K562 (cell line): ENCODE measurements around the gene JPH3. TPM values are rescaled to one million over a fixed set of nuclear protein-coding genes. Genes with fewer than 3 reads are reported as not detected.

Experiments
- CSDE1 ChIP-seq, 2 experiments: fragments of 450-650 bp; IDR thresholded peaks; 2 replicates each; pipeline ENCODE4 v1.6.1; 2016; ENCODE audit warnings: mild to moderate bottlenecking in 1 of 2
- HLTF ChIP-seq: fragments of 450-650 bp; IDR thresholded peaks from 2 replicates; pipeline ENCODE4 v1.6.1; 2016
- HNRNPK ChIP-seq: fragments of 200-400 bp; formaldehyde crosslinking; IDR thresholded peaks from one replicate; pipeline ENCODE4 v1.6.1; 2018; ENCODE audit warnings: mild to moderate bottlenecking, low read depth, low read length; ENCODE audit not compliant: poor library complexity, severe bottlenecking
- LCOR ChIP-seq: sonication (generic); formaldehyde crosslinking; IDR thresholded peaks from 2 replicates; pipeline ENCODE4 v1.8.0; 2022; ENCODE audit warnings: mild to moderate bottlenecking, missing genetic modification reagents
- MAFF ChIP-seq: IDR thresholded peaks from 2 replicates; pipeline ENCODE4 v1.6.1; 2012; ENCODE audit warnings: low read length, improper control_type of control experiment
- MIER1 ChIP-seq: fragments of 450-650 bp; IDR thresholded peaks from 2 replicates; pipeline ENCODE4 v1.6.1; 2016; ENCODE audit warnings: antibody characterized with exemption, mild to moderate bottlenecking, low read depth
- MTA2 ChIP-seq: fragments of 450-650 bp; IDR thresholded peaks from 2 replicates; pipeline ENCODE4 v1.6.1; 2016; ENCODE audit warnings: low read depth
- NUFIP1 ChIP-seq: fragments of 450-650 bp; IDR thresholded peaks from 2 replicates; pipeline ENCODE4 v1.6.1; 2018; ENCODE audit not compliant: partially characterized antibody
- PML ChIP-seq: IDR thresholded peaks from 2 replicates; pipeline ENCODE4 v1.6.1; 2012; ENCODE audit warnings: low read length, inconsistent platforms
- RB1 ChIP-seq: fragments of 450-650 bp; IDR thresholded peaks from 2 replicates; pipeline ENCODE4 v1.6.1; 2017; ENCODE audit warnings: low read depth, mild to moderate bottlenecking
- RCOR1 ChIP-seq, 2 experiments: IDR thresholded peaks; 2 replicates each; pipeline ENCODE4 v1.6.1; 2012; ENCODE audit warnings: low read depth in 2 of 2, low read length in 2 of 2, borderline replicate concordance in 1 of 2, improper control_type of control experiment in 1 of 2
- SAP30 ChIP-seq: fragments of 200-600 bp; sonication (generic); IDR thresholded peaks from 2 replicates; pipeline ENCODE4 v1.6.1; 2012; ENCODE audit warnings: borderline replicate concordance, low read depth, mild to moderate bottlenecking, moderate library complexity, low read length, control low read depth, inconsistent platforms; ENCODE audit not compliant: insufficient read depth, poor library complexity, severe bottlenecking
- SMC3 ChIP-seq: conservative IDR thresholded peaks from 2 replicates; pipeline ENCODE4 v1.6.1; 2011; ENCODE audit warnings: low read depth, low read length, improper control_type of control experiment; ENCODE audit not compliant: insufficient read depth
- ZBTB7A ChIP-seq: IDR thresholded peaks from 2 replicates; pipeline ENCODE4 v1.6.1; 2011; ENCODE audit warnings: low read depth, mild to moderate bottlenecking, low read length, moderate library complexity, borderline replicate concordance; ENCODE audit not compliant: control insufficient read depth
- ZNF274 ChIP-seq: IDR thresholded peaks from 2 replicates; pipeline ENCODE4 v1.6.1; 2011; ENCODE audit warnings: low read depth, mild to moderate bottlenecking, low read length, moderate library complexity, borderline replicate concordance
- ZNF316 ChIP-seq: fragments of 450-650 bp; IDR thresholded peaks from 2 replicates; pipeline ENCODE4 v1.6.1; 2016
- ZNF785 ChIP-seq: fragments of 250-450 bp; sonication (Bioruptor Pico); IDR thresholded peaks from 2 replicates; pipeline ENCODE4 v1.4.0; 2020; ENCODE audit warnings: mild to moderate bottlenecking
- polyA plus RNA-seq, 8 experiments: library from polyadenylated mRNA; depleted of rRNA in 4 of 8; stranded (reverse) in 5 of 8; unstranded in 3 of 8; fragments of >200 nt; fragmentation: Nextera tagmentation in 2 of 8; fragmentation: Illumina TruSeq in 1 of 8; extraction: Ambion mirVana in 2 of 8; extraction: Trizol in 1 of 8; gene quantifications; 2 replicates each; pipeline versions ENCODE4 v1.2.1 to v1.2.3, GENCODE V29; 2011 to 2014; ENCODE audit warnings: inconsistent platforms in 1 of 8, missing spikeins in 1 of 8
- total RNA-seq, 7 experiments: library from RNA; depleted of rRNA in 6 of 7; stranded (reverse); fragments of >200 nt in 6 of 7; fragmentation: Illumina TruSeq in 2 of 7; extraction: Trizol in 2 of 7; gene quantifications; 2 replicates each; pipeline versions ENCODE4 v1.2.1 to v1.2.3, GENCODE V29; 2011 to 2021; ENCODE audit warnings: low replicate concordance in 1 of 7
- TF ChIP-seq, protein P1 (sequence below): fragments of 450-650 bp; IDR thresholded peaks from 2 replicates; pipeline ENCODE4 v1.6.1; 2017; ENCODE audit warnings: antibody characterized with exemption, mild to moderate bottlenecking
- TF ChIP-seq, protein P2 (sequence below), 3 experiments: fragments of 200-800 bp in 1 of 3; sonication (Bioruptor generic) in 1 of 3; sonication (generic) in 1 of 3; formaldehyde crosslinking in 1 of 3; IDR thresholded peaks; 2 replicates each; pipeline versions ENCODE4 v1.6.1 to v1.8.0; 2016 to 2022; ENCODE audit warnings: mild to moderate bottlenecking in 2 of 3, missing compliant biosample characterization in 2 of 3, missing genetic modification characterization in 2 of 3, missing genetic modification reagents in 1 of 3
- TF ChIP-seq, protein P3 (sequence below): fragments of 250-450 bp; sonication (Bioruptor Pico); IDR thresholded peaks from 2 replicates; pipeline ENCODE4 v1.9.0; 2021; ENCODE audit warnings: mild to moderate bottlenecking, inconsistent platforms

JPH3 gene
- total and polyA plus RNA-seq, 9 of the 15 experiments (the other 6 are each of a cell fraction or from before 2014, with no cell fraction given): 0.01 TPM; not detected in 8

- TF ChIP-seq ZBTB7A: peak; percentile 36; the same call in 1 of the 2 replicates
- peak; percentile 67 for TF ChIP-seq PML
- peak in 1 of 2 experiments; percentile 74; a peak in 3 of 4 replicates for TF ChIP-seq RCOR1 (IDR thresholded peaks at IDR 0.05; ENCODE audit: borderline replicate concordance in 1 of 2, low read depth in 2 of 2, low read length in 2 of 2)
- TF ChIP-seq HLTF: no peak
- no peak for TF ChIP-seq MAFF
- TF ChIP-seq MIER1: no peak
- TF ChIP-seq, protein P1, sequence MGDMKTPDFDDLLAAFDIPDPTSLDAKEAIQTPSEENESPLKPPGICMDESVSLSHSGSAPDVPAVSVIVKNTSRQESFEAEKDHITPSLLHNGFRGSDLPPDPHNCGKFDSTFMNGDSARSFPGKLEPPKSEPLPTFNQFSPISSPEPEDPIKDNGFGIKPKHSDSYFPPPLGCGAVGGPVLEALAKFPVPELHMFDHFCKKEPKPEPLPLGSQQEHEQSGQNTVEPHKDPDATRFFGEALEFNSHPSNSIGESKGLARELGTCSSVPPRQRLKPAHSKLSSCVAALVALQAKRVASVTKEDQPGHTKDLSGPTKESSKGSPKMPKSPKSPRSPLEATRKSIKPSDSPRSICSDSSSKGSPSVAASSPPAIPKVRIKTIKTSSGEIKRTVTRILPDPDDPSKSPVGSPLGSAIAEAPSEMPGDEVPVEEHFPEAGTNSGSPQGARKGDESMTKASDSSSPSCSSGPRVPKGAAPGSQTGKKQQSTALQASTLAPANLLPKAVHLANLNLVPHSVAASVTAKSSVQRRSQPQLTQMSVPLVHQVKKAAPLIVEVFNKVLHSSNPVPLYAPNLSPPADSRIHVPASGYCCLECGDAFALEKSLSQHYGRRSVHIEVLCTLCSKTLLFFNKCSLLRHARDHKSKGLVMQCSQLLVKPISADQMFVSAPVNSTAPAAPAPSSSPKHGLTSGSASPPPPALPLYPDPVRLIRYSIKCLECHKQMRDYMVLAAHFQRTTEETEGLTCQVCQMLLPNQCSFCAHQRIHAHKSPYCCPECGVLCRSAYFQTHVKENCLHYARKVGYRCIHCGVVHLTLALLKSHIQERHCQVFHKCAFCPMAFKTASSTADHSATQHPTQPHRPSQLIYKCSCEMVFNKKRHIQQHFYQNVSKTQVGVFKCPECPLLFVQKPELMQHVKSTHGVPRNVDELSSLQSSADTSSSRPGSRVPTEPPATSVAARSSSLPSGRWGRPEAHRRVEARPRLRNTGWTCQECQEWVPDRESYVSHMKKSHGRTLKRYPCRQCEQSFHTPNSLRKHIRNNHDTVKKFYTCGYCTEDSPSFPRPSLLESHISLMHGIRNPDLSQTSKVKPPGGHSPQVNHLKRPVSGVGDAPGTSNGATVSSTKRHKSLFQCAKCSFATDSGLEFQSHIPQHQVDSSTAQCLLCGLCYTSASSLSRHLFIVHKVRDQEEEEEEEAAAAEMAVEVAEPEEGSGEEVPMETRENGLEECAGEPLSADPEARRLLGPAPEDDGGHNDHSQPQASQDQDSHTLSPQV: peak; percentile 86
- TF ChIP-seq LCOR (CRISPR knock-in tag): no peak
- no peak for TF ChIP-seq HNRNPK
- TF ChIP-seq NUFIP1: no peak
- TF ChIP-seq, protein P2, sequence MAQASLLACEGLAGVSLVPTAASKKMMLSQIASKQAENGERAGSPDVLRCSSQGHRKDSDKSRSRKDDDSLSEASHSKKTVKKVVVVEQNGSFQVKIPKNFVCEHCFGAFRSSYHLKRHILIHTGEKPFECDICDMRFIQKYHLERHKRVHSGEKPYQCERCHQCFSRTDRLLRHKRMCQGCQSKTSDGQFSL (CRISPR knock-in tag; IDR thresholded peaks at IDR 0.05): 0 out of 2 replicates have a peak, but pooled peaks have one; percentile 49
- TF ChIP-seq, protein P2 (tag; IDR thresholded peaks at IDR 0.05): no peak
- peak; percentile 65 for TF ChIP-seq SAP30
- TF ChIP-seq ZNF316: no peak
- TF ChIP-seq, protein P3, sequence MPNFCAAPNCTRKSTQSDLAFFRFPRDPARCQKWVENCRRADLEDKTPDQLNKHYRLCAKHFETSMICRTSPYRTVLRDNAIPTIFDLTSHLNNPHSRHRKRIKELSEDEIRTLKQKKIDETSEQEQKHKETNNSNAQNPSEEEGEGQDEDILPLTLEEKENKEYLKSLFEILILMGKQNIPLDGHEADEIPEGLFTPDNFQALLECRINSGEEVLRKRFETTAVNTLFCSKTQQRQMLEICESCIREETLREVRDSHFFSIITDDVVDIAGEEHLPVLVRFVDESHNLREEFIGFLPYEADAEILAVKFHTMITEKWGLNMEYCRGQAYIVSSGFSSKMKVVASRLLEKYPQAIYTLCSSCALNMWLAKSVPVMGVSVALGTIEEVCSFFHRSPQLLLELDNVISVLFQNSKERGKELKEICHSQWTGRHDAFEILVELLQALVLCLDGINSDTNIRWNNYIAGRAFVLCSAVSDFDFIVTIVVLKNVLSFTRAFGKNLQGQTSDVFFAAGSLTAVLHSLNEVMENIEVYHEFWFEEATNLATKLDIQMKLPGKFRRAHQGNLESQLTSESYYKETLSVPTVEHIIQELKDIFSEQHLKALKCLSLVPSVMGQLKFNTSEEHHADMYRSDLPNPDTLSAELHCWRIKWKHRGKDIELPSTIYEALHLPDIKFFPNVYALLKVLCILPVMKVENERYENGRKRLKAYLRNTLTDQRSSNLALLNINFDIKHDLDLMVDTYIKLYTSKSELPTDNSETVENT (CRISPR knock-in tag): no peak
- no peak for TF ChIP-seq ZNF274
- TF ChIP-seq MTA2: peak; percentile 80
- 0 out of 4 replicates have a peak, but pooled peaks of 1 of the 2 experiments have one; percentile 32 for TF ChIP-seq CSDE1 (IDR thresholded peaks at IDR 0.05)
- TF ChIP-seq RB1: no peak
- TF ChIP-seq SMC3: 0 out of 2 replicates have a peak, but pooled peaks have one; percentile 3
- no peak for TF ChIP-seq ZNF785 (CRISPR knock-in tag)
Measured at GRCh38 chr16:87721622-87722585, 119.6 kb downstream of the JPH3 start (continued).
